Measurements from ENCODE around the gene NUAK1. TPM values are rescaled to one million over a fixed set of nuclear protein-coding genes. Genes with fewer than 3 reads are reported as not detected.

The NUAK1 gene
- total and polyA plus RNA-seq, 2 donors (not counting 1 experiment from before 2014, with no cell fraction given), result 5.1 to 20.7 TPM

- no peaks in the 10 kb centered on the region for H3K4me1 ChIP-seq (ENCODE audit: control insufficient read depth, extremely low read depth, insufficient read depth, low read length)
- no peaks in the 10 kb centered on the region for H3K36me3 ChIP-seq (ENCODE audit: control insufficient read depth, insufficient read depth, low read length)
- no peak for DNase-seq (ENCODE audit: low read depth in 2 of 2)
- no peak overlapping the region for H2AFZ ChIP-seq (ENCODE audit: low read length)
- no peaks in the 10 kb centered on the region for H3K27me3 ChIP-seq (ENCODE audit: control insufficient read depth, insufficient read depth, low read length)
- H3K27ac ChIP-seq (ENCODE audit: insufficient read depth, low read length), result no peak overlapping the region
- H3K9me3 ChIP-seq (ENCODE audit: control insufficient read depth, insufficient read depth, low read depth, low read length), result no peaks in the 10 kb centered on the region
- no peaks in the 10 kb centered on the region for H3K79me2 ChIP-seq (ENCODE audit: control insufficient read depth, insufficient read depth, low read length)
- H3K4me2 ChIP-seq (ENCODE audit: extremely low read depth, insufficient read depth, low read length), result no peak overlapping the region
- H3K9ac ChIP-seq (ENCODE audit: insufficient read depth, low read length), result no peak overlapping the region
- TF ChIP-seq EZH2 (IDR thresholded peaks at IDR 0.05; ENCODE audit: low read length, missing control alignments), result no peak
- TF ChIP-seq CTCF (conservative IDR thresholded peaks at IDR 0.05 in 1 of 2, IDR thresholded peaks at IDR 0.05 in 1 of 2; ENCODE audit: low read depth in 1 of 2, low read length in 2 of 2), result no peak
- H3K4me3 ChIP-seq (replicated peaks in 1 of 4; ENCODE audit: control extremely low read depth in 1 of 4, insufficient read depth in 1 of 4, low read depth in 3 of 4, low read length in 4 of 4), result no peak overlapping the region
- H4K20me1 ChIP-seq (ENCODE audit: control insufficient read depth, extremely low read depth, insufficient read depth, low read length), result no peaks in the 10 kb centered on the region
Measured at GRCh38 chr12:106040521-106040920, 98.2 kb downstream of the NUAK1 start.

- Histone ChIP-seq H3K4me3 (replicated peaks in 1 of 4; ENCODE audit: control extremely low read depth in 1 of 4, insufficient read depth in 1 of 4, low read depth in 3 of 4, low read length in 4 of 4) (no peak overlapping the region), H3K27me3 (ENCODE audit: control insufficient read depth, insufficient read depth, low read length) (no peaks in the 10 kb centered on the region), H3K4me2 (ENCODE audit: extremely low read depth, insufficient read depth, low read length) (no peak overlapping the region), H3K4me1 (ENCODE audit: control insufficient read depth, extremely low read depth, insufficient read depth, low read length) (no peaks in the 10 kb centered on the region), H3K79me2 (ENCODE audit: control insufficient read depth, insufficient read depth, low read length) (no peaks in the 10 kb centered on the region), H3K9me3 (ENCODE audit: control insufficient read depth, insufficient read depth, low read depth, low read length) (no peaks in the 10 kb centered on the region), H3K36me3 (ENCODE audit: control insufficient read depth, insufficient read depth, low read length) (no peaks in the 10 kb centered on the region), H3K9ac (ENCODE audit: insufficient read depth, low read length) (no peak overlapping the region), H4K20me1 (ENCODE audit: control insufficient read depth, extremely low read depth, insufficient read depth, low read length) (no peaks in the 10 kb centered on the region), H3K27ac (ENCODE audit: insufficient read depth, low read length) (no peak overlapping the region), H2AFZ (ENCODE audit: low read length) (no peak overlapping the region)
- no peak for DNase-seq (ENCODE audit: low read depth in 2 of 2)
- TF ChIP-seq EZH2 (IDR thresholded peaks at IDR 0.05; ENCODE audit: low read length, missing control alignments), result no peak
- no peak for TF ChIP-seq CTCF (conservative IDR thresholded peaks at IDR 0.05 in 1 of 2, IDR thresholded peaks at IDR 0.05 in 1 of 2; ENCODE audit: low read depth in 1 of 2, low read length in 2 of 2)
Measured at GRCh38 chr12:106039646-106040404, 98.9 kb downstream of the NUAK1 start.

GRCh38 chr12:106039242-106039641 lies 99.5 kb downstream of the NUAK1 start:
- H3K27ac ChIP-seq (ENCODE audit: insufficient read depth, low read length), result no peak overlapping the region
- H3K9me3 ChIP-seq (ENCODE audit: control insufficient read depth, insufficient read depth, low read depth, low read length), result no peaks in the 10 kb centered on the region
- H4K20me1 ChIP-seq (ENCODE audit: control insufficient read depth, extremely low read depth, insufficient read depth, low read length), result no peaks in the 10 kb centered on the region
- H3K36me3 ChIP-seq (ENCODE audit: control insufficient read depth, insufficient read depth, low read length), result no peaks in the 10 kb centered on the region
- H3K9ac ChIP-seq (ENCODE audit: insufficient read depth, low read length), result no peak overlapping the region
- no peaks in the 10 kb centered on the region for H3K4me1 ChIP-seq (ENCODE audit: control insufficient read depth, extremely low read depth, insufficient read depth, low read length)
- DNase-seq (ENCODE audit: low read depth in 2 of 2), result no peak
- no peaks in the 10 kb centered on the region for H3K79me2 ChIP-seq (ENCODE audit: control insufficient read depth, insufficient read depth, low read length)
- no peak for TF ChIP-seq EZH2 (IDR thresholded peaks at IDR 0.05; ENCODE audit: low read length, missing control alignments)
- TF ChIP-seq CTCF (conservative IDR thresholded peaks at IDR 0.05 in 1 of 2, IDR thresholded peaks at IDR 0.05 in 1 of 2; ENCODE audit: low read depth in 1 of 2, low read length in 2 of 2), result no peak
- no peak overlapping the region for H3K4me2 ChIP-seq (ENCODE audit: extremely low read depth, insufficient read depth, low read length)
- H3K4me3 ChIP-seq (replicated peaks in 1 of 4; ENCODE audit: control extremely low read depth in 1 of 4, insufficient read depth in 1 of 4, low read depth in 3 of 4, low read length in 4 of 4), result no peak overlapping the region
- no peaks in the 10 kb centered on the region for H3K27me3 ChIP-seq (ENCODE audit: control insufficient read depth, insufficient read depth, low read length)
- H2AFZ ChIP-seq (ENCODE audit: low read length), result no peak overlapping the region
